Psoas muscle (tissue), 8 donors: Measurements from ENCODE around the gene PACRG. TPM values are rescaled to one million over a fixed set of nuclear protein-coding genes. Genes with fewer than 3 reads are reported as not detected.

Experiments used
- ATAC-seq, 4 donors: fragments of 200-7000 bp; cut with Tn5 transposase; one replicate each; pipeline ENCODE4 v1.9.1; 2020; ENCODE audit warnings: moderate library complexity in 3 of 4, mild to moderate bottlenecking in 2 of 4
- DNase-seq, 2 donors: peaks; one replicate each; pipeline ENCODE4 v3.0.0-alpha.2; 2020
- H3K27ac ChIP-seq: fragments of 200-600 bp; one replicate; pipeline ENCODE4 v1.8.0; 2022
- H3K27me3 ChIP-seq, 3 donors: fragments of 200-600 bp in 1 of 3; one replicate each; pipeline versions ENCODE4 v1.6.1 to v1.8.0; 2013 to 2022; ENCODE audit warnings: low read length in 2 of 3, mild to moderate bottlenecking in 2 of 3, moderate library complexity in 1 of 3; ENCODE audit not compliant: insufficient read depth in 3 of 3
- H3K36me3 ChIP-seq, 2 donors: fragments of 200-600 bp in 1 of 2; one replicate each; pipeline versions ENCODE4 v1.6.1 to v1.8.0; 2013 to 2022; ENCODE audit warnings: low read depth in 1 of 2, mild to moderate bottlenecking in 1 of 2, moderate library complexity in 1 of 2; ENCODE audit not compliant: insufficient read depth in 1 of 2
- H3K4me1 ChIP-seq: fragments of 200-600 bp; one replicate; pipeline ENCODE4 v1.8.0; 2022
- H3K4me3 ChIP-seq: fragments of 200-600 bp; one replicate; pipeline ENCODE4 v1.8.0; 2022; ENCODE audit warnings: mild to moderate bottlenecking
- H3K9me3 ChIP-seq: fragments of 200-600 bp; one replicate; pipeline ENCODE4 v1.8.0; 2022
- CTCF ChIP-seq: fragments of 200-600 bp; IDR thresholded peaks from one replicate; pipeline ENCODE4 v1.8.0; 2022; ENCODE audit warnings: antibody characterized with exemption
- WGBS, 3 donors: extraction: QIAGEN DNeasy Blood & Tissue Kit; methylation state at CpG; one replicate each; pipeline versions ENCODE4 v1.1.6 to v1.1.7; 2013; 5-methylcytosine and 5-hydroxymethylcytosine counted together
- intact Hi-C, 2 donors: fragments of 100-400 bp; cut with DNase I; formaldehyde crosslinking; loops; one replicate each; pipeline versions ENCODE4 v1.11.0 to v1.14.2; 2022
- polyA plus RNA-seq, 3 donors: library from polyadenylated mRNA; stranded (reverse); fragments of 200-250 nt; gene quantifications; one replicate each; pipeline ENCODE4 v1.2.3, GENCODE V29; 2013
- total RNA-seq, 4 donors: library from RNA; stranded (reverse); fragmentation: NEBNext Ultra II Directional in 2 of 4; extraction: Animal tissue kit (Norgen Biotek cat#: 25700) in 2 of 4; gene quantifications; one replicate each; pipeline versions ENCODE4 v1.2.1 to v1.2.4, GENCODE V29; 2021 to 2023
- donor health status: healthy with polysubstance abuse.
- donor health status: DM: no; HTN: no; CAD: no; lungs with moderate emphysema.
- donor health status: Bipolar disorder and iron deficiency.
- donor health status: healthy.
- donor health status: DM: yes; HTN: yes; CAD: no.
- donor health status: DM: no; HTN: no; CAD: no.
- donor health status: DM: no; HTN: no; CAD: no.
- donor health status: DM: yes; HTN: yes; CAD: no.

The PACRG gene
- total and polyA plus RNA-seq, 7 donors: 0.17 to 3.1 (median 1.8) TPM

- TF ChIP-seq CTCF: no peak
- Histone ChIP-seq H3K9me3 (peaks cover 9% of the 10 kb centered on the region), H3K4me3 (no peak overlapping the region), H3K27me3 (no peaks in the 10 kb centered on the region), H3K36me3 (no peaks in the 10 kb centered on the region), H3K4me1 (no peaks in the 10 kb centered on the region), H3K27ac (no peak overlapping the region)
- intact Hi-C loops: no loop called here
- DNase-seq (no peak), ATAC-seq (no peak)
- 74 to 81% (median 76%) methylated on average over 12 of the region's 12 CpGs for WGBS, 3 donors
These were observed 474.1 kb downstream of the PACRG start for GRCh38 chr6:163201855-163202254.

- Histone ChIP-seq H3K4me1 (no peaks in the 10 kb centered on the region), H3K9me3 (peaks cover 9% of the 10 kb centered on the region), H3K27ac (no peak overlapping the region), H3K36me3 (no peaks in the 10 kb centered on the region), H3K4me3 (no peak overlapping the region), H3K27me3 (no peaks in the 10 kb centered on the region)
- WGBS, 3 donors: 97 to 100% (median 97%) methylated on average over 2 of the region's 2 CpGs
- no peak for DNase-seq
- ATAC-seq: no peak
- intact Hi-C loops: no loop called here
- no peak for TF ChIP-seq CTCF
These were observed 478.4 kb downstream of the PACRG start for GRCh38 chr6:163206196-163206595.

- Histone ChIP-seq H3K4me1 (no peaks in the 10 kb centered on the region), H3K9me3 (peaks cover 20% of the 10 kb centered on the region), H3K27me3 (no peaks in the 10 kb centered on the region), H3K4me3 (no peak overlapping the region), H3K27ac (no peak overlapping the region), H3K36me3 (no peaks in the 10 kb centered on the region)
- no peak for TF ChIP-seq CTCF
- no peak for ATAC-seq
- 83 to 86% (median 86%) methylated on average over 11 of the region's 11 CpGs for WGBS, 3 donors
- intact Hi-C loops: no loop called here
- no peak for DNase-seq
These were observed 479.9 kb downstream of the PACRG start for GRCh38 chr6:163207431-163208383.

DNA sequence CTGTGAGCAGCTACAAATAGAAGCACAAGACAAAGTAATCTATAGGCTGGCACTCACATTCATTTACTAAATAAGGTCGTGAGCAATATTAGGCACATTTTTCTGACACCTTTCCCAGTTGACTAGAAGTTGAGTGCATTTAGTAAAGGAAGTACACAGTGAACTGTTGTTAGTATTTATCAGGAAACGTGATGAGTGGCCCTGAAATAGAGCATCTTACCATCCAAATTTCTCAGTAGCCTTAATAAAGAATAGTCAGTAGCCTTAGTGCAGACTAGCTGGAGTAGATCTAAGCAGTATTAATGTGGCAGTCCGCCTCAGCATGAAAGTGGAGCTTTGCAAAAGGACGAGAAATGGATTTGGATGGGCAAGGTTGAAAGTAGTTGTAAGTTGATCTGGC, 481.2 kb downstream of the PACRG start:
- no peak overlapping the region for H3K27ac ChIP-seq
- ATAC-seq: no peak
- H3K4me1 ChIP-seq: no peaks in the 10 kb centered on the region
- TF ChIP-seq CTCF: no peak
- WGBS, 3 donors: 62 to 81% (median 66%) methylated on average over 4 of the region's 4 CpGs
- no peaks in the 10 kb centered on the region for H3K36me3 ChIP-seq
- DNase-seq: no peak
- H3K9me3 ChIP-seq: peaks cover 20% of the 10 kb centered on the region
- no peaks in the 10 kb centered on the region for H3K27me3 ChIP-seq
- H3K4me3 ChIP-seq: no peak overlapping the region
- intact Hi-C loops: no loop called here
